Measurements from ENCODE around the gene CBLC.

DNA sequence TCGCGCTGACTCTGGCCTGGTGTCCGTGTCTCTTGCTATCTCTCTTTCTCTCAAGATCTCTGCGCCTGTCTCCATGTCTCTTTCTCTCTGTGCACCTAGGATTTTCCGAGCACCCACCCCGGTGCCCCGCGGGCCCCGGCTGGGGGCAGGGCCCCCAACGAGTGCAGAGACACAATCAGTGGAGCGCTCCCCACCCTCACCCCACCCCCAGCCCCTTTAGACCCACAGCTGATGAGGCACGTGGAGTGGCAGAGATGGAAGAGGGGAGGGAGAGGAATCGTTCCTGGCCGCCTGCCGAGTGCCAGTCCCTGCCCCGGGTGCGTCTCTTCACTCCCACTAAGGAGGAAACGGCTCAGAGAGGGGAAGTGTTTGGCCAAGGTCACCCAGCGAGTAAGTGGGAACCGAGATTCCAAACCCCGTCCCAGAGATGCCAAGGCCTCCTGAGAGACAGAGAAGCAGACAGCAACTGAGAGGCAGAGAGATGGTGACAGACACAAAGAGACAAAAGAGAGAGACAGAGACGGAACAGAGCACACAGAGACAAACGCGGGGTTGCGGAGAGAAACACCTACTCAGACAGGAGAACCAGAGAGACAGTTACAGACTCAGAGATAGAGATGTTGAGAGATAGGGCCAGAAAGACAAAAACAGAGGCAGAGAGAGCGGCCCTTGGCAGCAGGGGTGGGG is 29.8 kb upstream of the CBLC start:
- TF ChIP-seq ARNT (IDR thresholded peaks at IDR 0.05) (no peak), SP1 (IDR thresholded peaks at IDR 0.05) (no peak), SUZ12 (IDR thresholded peaks at IDR 0.05) (no peak), LEF1 (IDR thresholded peaks at IDR 0.05; ENCODE audit: borderline replicate concordance) (no peak), ELF4 (IDR thresholded peaks at IDR 0.05) (no peak), FOXM1 (IDR thresholded peaks at IDR 0.05; ENCODE audit: borderline replicate concordance) (no peak), FOXK2 (IDR thresholded peaks at IDR 0.05) (no peak), FOXA1 (IDR thresholded peaks at IDR 0.05) (no peak), ZNF384 (IDR thresholded peaks at IDR 0.05) (no peak), TARDBP (IDR thresholded peaks at IDR 0.05) (no peak), NFRKB (IDR thresholded peaks at IDR 0.05) (no peak), BHLHE40 (IDR thresholded peaks at IDR 0.05; ENCODE audit: borderline replicate concordance) (no peak)
- TF ChIP-seq, protein P1, sequence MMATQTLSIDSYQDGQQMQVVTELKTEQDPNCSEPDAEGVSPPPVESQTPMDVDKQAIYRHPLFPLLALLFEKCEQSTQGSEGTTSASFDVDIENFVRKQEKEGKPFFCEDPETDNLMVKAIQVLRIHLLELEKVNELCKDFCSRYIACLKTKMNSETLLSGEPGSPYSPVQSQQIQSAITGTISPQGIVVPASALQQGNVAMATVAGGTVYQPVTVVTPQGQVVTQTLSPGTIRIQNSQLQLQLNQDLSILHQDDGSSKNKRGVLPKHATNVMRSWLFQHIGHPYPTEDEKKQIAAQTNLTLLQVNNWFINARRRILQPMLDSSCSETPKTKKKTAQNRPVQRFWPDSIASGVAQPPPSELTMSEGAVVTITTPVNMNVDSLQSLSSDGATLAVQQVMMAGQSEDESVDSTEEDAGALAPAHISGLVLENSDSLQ (IDR thresholded peaks at IDR 0.05) = no peak
